CD4-positive, alpha-beta T cell treated with Interleukin-17A for 1 hour (primary cell): ENCODE measurements around the gene SMIM10.
"Not testable (repeated sequence)": the region's sequence is repeated elsewhere in the genome, so short reads cannot be mapped to it uniquely, and the experiment has no call there.

ENCODE experiments used
- DNase-seq: peaks from one replicate; pipeline ENCODE4 v3.0.0-alpha.2; 2020

SMIM10 gene

DNA sequence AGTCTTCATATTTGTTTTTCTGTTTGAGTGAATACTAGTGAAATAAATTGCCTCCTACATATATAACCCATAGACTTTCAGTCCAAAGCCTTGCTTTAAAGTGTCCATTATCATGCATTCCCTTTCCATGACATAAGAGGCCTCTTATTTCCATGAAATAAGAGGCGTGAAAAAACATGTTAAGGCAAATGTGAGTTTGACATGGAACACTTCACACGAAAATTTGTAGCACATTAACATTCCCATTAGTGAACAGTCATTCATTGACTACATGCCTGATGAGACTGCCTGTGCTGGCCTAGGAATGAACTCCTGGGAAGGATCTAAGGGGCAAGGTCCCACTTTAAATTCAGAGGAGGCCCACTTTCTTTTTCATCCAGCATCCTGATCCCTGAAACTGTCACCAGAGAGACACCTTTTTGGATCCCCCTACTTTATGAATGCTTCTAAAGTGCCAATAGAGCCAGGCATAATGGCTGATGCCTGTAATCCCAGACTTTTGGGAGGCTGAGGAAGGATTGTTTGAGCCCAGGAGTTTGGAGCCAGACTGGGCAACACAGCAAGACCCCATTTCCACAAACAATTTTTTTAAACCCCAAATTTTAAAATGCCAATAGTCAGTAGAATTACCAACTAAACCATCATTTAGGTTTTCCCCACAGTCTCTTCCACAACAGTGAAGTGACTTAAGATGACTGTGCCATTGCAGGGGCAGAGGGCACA, 24.9 kb downstream of the SMIM10 start:
- no peak for DNase-seq

DNA sequence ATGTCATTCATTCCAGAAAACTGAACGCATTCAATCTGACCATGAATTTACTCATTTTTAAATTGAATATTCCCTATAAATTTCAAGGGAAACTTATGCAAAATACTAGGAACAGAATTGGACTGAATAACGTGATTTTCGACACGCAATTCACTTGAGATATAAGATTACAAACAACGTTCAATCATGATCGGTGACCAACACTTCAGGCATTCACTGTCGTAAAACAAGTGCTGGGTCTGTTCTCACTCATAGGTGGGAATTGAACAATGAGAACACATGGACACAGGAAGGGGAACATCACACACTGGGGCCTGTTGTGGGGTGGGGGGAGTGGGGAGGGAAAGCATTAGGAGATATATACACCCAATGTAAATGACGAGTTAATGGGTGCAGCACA, 29.1 kb downstream of the SMIM10 start:
- DNase-seq: not testable (repeated sequence)

GRCh38 chrX:135023791-135024190, 33.0 kb downstream of the SMIM10 start:
- DNase-seq: not testable (repeated sequence)

GRCh38 chrX:135024526-135024925, 33.7 kb downstream of the SMIM10 start:
- no peak for DNase-seq

DNA sequence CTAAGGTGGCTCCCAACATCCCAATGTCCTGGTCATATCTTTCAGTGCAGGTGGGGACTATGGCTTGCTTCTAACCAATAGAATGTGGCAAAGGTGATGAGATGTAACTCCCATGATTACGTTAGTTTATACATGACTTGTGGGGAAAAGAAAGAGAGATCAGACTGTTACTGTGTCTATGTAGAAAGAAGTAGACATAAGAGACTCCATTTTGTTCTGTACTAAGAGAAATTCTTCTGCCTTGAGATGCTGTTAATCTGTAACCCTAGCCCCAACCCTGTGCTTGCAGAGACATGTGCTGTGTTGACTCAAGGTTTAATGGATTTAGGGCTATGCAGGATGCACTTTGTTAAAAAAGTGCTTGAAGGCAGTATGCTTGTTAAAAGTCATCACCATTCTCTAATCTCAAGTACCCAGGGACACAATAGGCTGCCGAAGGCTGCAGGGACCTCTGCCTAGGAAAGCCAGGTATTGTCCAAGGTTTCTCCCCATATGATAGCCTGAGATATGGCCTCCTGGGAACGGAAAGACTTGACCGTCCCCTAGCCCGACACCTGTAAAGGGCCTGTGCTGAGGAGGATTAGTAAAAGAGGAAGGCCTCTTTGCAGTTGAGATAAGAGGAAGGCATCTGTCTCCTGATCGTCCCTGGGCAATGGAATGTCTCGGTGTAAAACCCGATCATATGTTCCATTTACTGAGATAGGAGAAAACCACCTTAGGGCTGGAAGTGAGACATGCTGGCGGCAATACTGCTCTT, 39.6 kb downstream of the SMIM10 start:
- not testable (repeated sequence) for DNase-seq

GRCh38 chrX:135041149-135042123, 50.6 kb downstream of the SMIM10 start:
- DNase-seq: not testable (repeated sequence)
